ENCODE measurements around the gene EXOC3L4. TPM values are rescaled to one million over a fixed set of nuclear protein-coding genes. Genes with fewer than 3 reads are reported as not detected.

Gene EXOC3L4
- total RNA-seq, 2 donors from 2014 or later: 0.66 to 1.8 TPM

GRCh38 chr14:103058164-103059055 is 36.1 kb upstream of the EXOC3L4 start:
- H3K27me3 ChIP-seq: no peaks in the 10 kb centered on the region
- no peaks in the 10 kb centered on the region for H3K36me3 ChIP-seq (replicated peaks in 1 of 2; ENCODE audit: insufficient read depth in 1 of 2, low read depth in 2 of 2)
- H3K9me3 ChIP-seq: no peaks in the 10 kb centered on the region
- no peak for DNase-seq
- ATAC-seq: no peak
- H3K4me1 ChIP-seq: peaks cover 37% of the 10 kb centered on the region
- WGBS, 2 donors: 43 to 66% methylated on average over 31 to 39 of the region's 39 CpGs
- intact Hi-C loops (cut with DNase I): no loop called here
- peak overlapping the region; percentile 15 to 85 (median 78) for H3K27ac ChIP-seq
- H3K4me3 ChIP-seq: peak overlapping the region in 1 of 2 donors; percentile 76
- TF ChIP-seq CTCF (IDR thresholded peaks at IDR 0.05) (no peak), POLR2A (IDR thresholded peaks at IDR 0.05) (no peak)

GRCh38 chr14:103059556-103059955 is 35.0 kb upstream of the EXOC3L4 start:
- no peaks in the 10 kb centered on the region for H3K36me3 ChIP-seq (replicated peaks in 1 of 2; ENCODE audit: insufficient read depth in 1 of 2, low read depth in 2 of 2)
- peaks cover 36% of the 10 kb centered on the region for H3K4me1 ChIP-seq
- no peak for DNase-seq
- TF ChIP-seq CTCF (IDR thresholded peaks at IDR 0.05): no peak
- no peak for TF ChIP-seq POLR2A (IDR thresholded peaks at IDR 0.05)
- H3K4me3 ChIP-seq: no peak overlapping the region
- no peak overlapping the region for H3K27ac ChIP-seq
- WGBS, 2 donors: 71 to 74% methylated on average over 3 to 4 of the region's 5 CpGs
- H3K27me3 ChIP-seq: no peaks in the 10 kb centered on the region
- H3K9me3 ChIP-seq: no peaks in the 10 kb centered on the region
- ATAC-seq: no peak
- intact Hi-C loops (cut with DNase I): no loop called here

DNA sequence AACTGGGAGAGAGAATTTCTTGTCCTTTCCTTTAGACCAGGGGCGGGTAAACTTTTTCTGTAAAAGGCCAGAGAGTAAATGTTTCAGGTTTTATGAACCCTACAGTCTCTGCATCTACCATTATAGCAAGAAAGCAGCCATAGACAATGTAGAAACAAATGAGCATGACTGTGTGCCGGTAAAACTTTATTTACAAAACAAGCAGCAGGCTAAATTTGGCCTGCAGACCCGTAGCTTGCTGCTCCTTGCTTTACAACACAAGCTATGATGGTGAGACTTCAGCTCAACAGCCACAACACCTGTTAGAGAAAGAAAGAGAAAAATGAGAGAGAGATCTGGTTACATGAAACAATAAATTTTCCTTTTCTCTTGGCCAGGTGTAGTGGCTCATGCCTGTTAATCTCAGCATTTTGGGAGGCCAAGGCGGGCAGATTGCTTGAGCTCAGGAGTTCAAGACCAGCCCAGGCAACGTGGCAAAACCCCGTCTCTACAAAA is 33.0 kb upstream of the EXOC3L4 start:
- Histone ChIP-seq H3K27ac (no peak overlapping the region), H3K27me3 (no peaks in the 10 kb centered on the region), H3K36me3 (replicated peaks in 1 of 2; ENCODE audit: insufficient read depth in 1 of 2, low read depth in 2 of 2) (no peaks in the 10 kb centered on the region), H3K4me1 (peaks cover 19% of the 10 kb centered on the region), H3K9me3 (no peaks in the 10 kb centered on the region), H3K4me3 (no peak overlapping the region)
- no peak for DNase-seq
- 73 to 77% methylated on average over 6 of the region's 6 CpGs for WGBS, 2 donors
- intact Hi-C loops (cut with DNase I): no loop called here
- ATAC-seq: no peak
- no peak for TF ChIP-seq POLR2A (IDR thresholded peaks at IDR 0.05)
- TF ChIP-seq CTCF (IDR thresholded peaks at IDR 0.05): no peak

- Histone ChIP-seq H3K27me3 (no peaks in the 10 kb centered on the region), H3K4me1 (peaks cover 2% of the 10 kb centered on the region), H3K27ac (no peak overlapping the region), H3K9me3 (no peaks in the 10 kb centered on the region), H3K4me3 (no peak overlapping the region), H3K36me3 (replicated peaks in 1 of 2; ENCODE audit: insufficient read depth in 1 of 2, low read depth in 2 of 2) (no peaks in the 10 kb centered on the region)
- intact Hi-C loops (cut with DNase I): no loop called here
- no peak for TF ChIP-seq POLR2A (IDR thresholded peaks at IDR 0.05)
- no peak for TF ChIP-seq CTCF (IDR thresholded peaks at IDR 0.05)
- 83 to 85% methylated on average over 2 to 4 of the region's 4 CpGs for WGBS, 2 donors
- ATAC-seq (no peak), DNase-seq (no peak)
These were observed 30.1 kb upstream of the EXOC3L4 start for GRCh38 chr14:103064436-103064835.

Data from body of pancreas (tissue), 4 donors.